T-helper 17 cell (primary cell): Measurements from ENCODE around the gene ECSCR. TPM values are rescaled to one million over a fixed set of nuclear protein-coding genes. Genes with fewer than 3 reads are reported as not detected.
"Not testable (repeated sequence)": the region's sequence is repeated elsewhere in the genome, so short reads cannot be mapped to it uniquely, and the experiment has no call there.

Source experiments
- ATAC-seq: fragments of 150-1000 bp; cut with Tn5 transposase; 2 replicates; pipeline ENCODE4 v1.10.0; 2021; ENCODE audit warnings: mild to moderate bottlenecking, moderate library complexity
- DNase-seq, 3 donors: peaks; one replicate each; pipeline versions ENCODE4 v3.0.0 to v3.0.0-alpha.2; 2020 to 2021
- H3K9me3 ChIP-seq: one replicate; pipeline ENCODE4 v1.7.0; 2013; ENCODE audit warnings: low read length, mild to moderate bottlenecking; ENCODE audit not compliant: control insufficient read depth, poor library complexity, severe bottlenecking
- H3K27ac Mint-ChIP-seq: one replicate; pipeline ENCODE4 v1.8.0; 2022; ENCODE audit warnings: mild to moderate bottlenecking, moderate library complexity, mixed read lengths
- H3K27me3 Mint-ChIP-seq: one replicate; pipeline ENCODE4 v1.8.0; 2022; ENCODE audit warnings: mixed read lengths
- H3K36me3 Mint-ChIP-seq: one replicate; pipeline ENCODE4 v1.8.0; 2022; ENCODE audit warnings: low read depth, mixed read lengths
- H3K4me1 Mint-ChIP-seq: one replicate; pipeline ENCODE4 v1.8.0; 2022; ENCODE audit warnings: mild to moderate bottlenecking, mixed read lengths
- H3K4me3 Mint-ChIP-seq: one replicate; pipeline ENCODE4 v1.8.0; 2022; ENCODE audit warnings: mild to moderate bottlenecking, moderate library complexity, mixed read lengths
- total RNA-seq, 4 donors: library from RNA in 2 of 4; stranded (reverse) in 2 of 4; gene quantifications; one replicate each; pipeline ENCODE4 v1.2.3 and lab custom pipeline; 2022 to 2026

ECSCR gene
- total RNA-seq (not detected), total RNA-seq (lab: John Stamatoyannopoulos, UW) (0 to 0.58 reads per million in 2 donors)

GRCh38 chr5:139462586-139463276, at the start of gene ECSCR:
Gene ECSCR (minus strand): TSS chr5:139462743. CDS start chr5:139462670, 73 bp downstream.
- ATAC-seq (no peak), DNase-seq (no peak)
- Mint-ChIP-seq H3K4me1 (peaks cover 17% of the 10 kb centered on the region), H3K4me3 (no peak within 1 kb of the TSS), H3K27me3 (no peaks in the 10 kb centered on the region), H3K27ac (peak within 1 kb of the TSS; percentile 98), H3K36me3 (no peaks in the 10 kb centered on the region)
- no peaks in the 10 kb centered on the region for H3K9me3 ChIP-seq

- ATAC-seq, H3K4me3 Mint-ChIP-seq, H3K27me3 Mint-ChIP-seq: not testable (repeated sequence)
Observed at GRCh38 chr5:139504722-139505121, 42.2 kb upstream of the ECSCR start.

GRCh38 chr5:139503879-139504278, 41.3 kb upstream of the ECSCR start:
- not testable (repeated sequence) for H3K4me1 Mint-ChIP-seq, DNase-seq, H3K36me3 Mint-ChIP-seq, H3K27ac Mint-ChIP-seq, H3K4me3 Mint-ChIP-seq, H3K27me3 Mint-ChIP-seq, ATAC-seq, H3K9me3 ChIP-seq

More at GRCh38 chr5:139504722-139505121, 42.2 kb upstream of the ECSCR start:
- not testable (repeated sequence) for H3K4me1 Mint-ChIP-seq, DNase-seq, H3K27ac Mint-ChIP-seq, H3K36me3 Mint-ChIP-seq, H3K9me3 ChIP-seq

- not testable (repeated sequence) for H3K4me1 Mint-ChIP-seq, H3K4me3 Mint-ChIP-seq, DNase-seq, H3K27ac Mint-ChIP-seq, H3K27me3 Mint-ChIP-seq, H3K36me3 Mint-ChIP-seq, H3K9me3 ChIP-seq, ATAC-seq
Observed at GRCh38 chr5:139503036-139503817, 40.7 kb upstream of the ECSCR start.

GRCh38 chr5:139501381-139501780, 38.8 kb upstream of the ECSCR start:
- no peak overlapping the region for H3K27ac Mint-ChIP-seq
- no peak for ATAC-seq
- H3K36me3 Mint-ChIP-seq, result no peaks in the 10 kb centered on the region
- H3K4me1 Mint-ChIP-seq, result no peaks in the 10 kb centered on the region
- no peak for DNase-seq
- no peaks in the 10 kb centered on the region for H3K27me3 Mint-ChIP-seq
- no peak overlapping the region for H3K4me3 Mint-ChIP-seq
- no peaks in the 10 kb centered on the region for H3K9me3 ChIP-seq

GRCh38 chr5:139495638-139496435, 33.3 kb upstream of the ECSCR start:
- H3K4me1 Mint-ChIP-seq, result peaks cover 6% of the 10 kb centered on the region
- H3K27ac Mint-ChIP-seq, result no peak overlapping the region
- H3K27me3 Mint-ChIP-seq, result no peaks in the 10 kb centered on the region
- H3K36me3 Mint-ChIP-seq, result no peaks in the 10 kb centered on the region
- ATAC-seq (no peak), DNase-seq (no peak)
- H3K9me3 ChIP-seq, result no peaks in the 10 kb centered on the region
- no peak overlapping the region for H3K4me3 Mint-ChIP-seq

GRCh38 chr5:139494832-139495231, 32.3 kb upstream of the ECSCR start:
- Mint-ChIP-seq H3K36me3 (no peaks in the 10 kb centered on the region), H3K27ac (no peak overlapping the region), H3K4me3 (no peak overlapping the region), H3K27me3 (no peaks in the 10 kb centered on the region), H3K4me1 (peaks cover 6% of the 10 kb centered on the region)
- H3K9me3 ChIP-seq, result no peaks in the 10 kb centered on the region
- no peak for ATAC-seq
- DNase-seq, result no peak

GRCh38 chr5:139494256-139494655, 31.7 kb upstream of the ECSCR start:
- no peak overlapping the region for H3K27ac Mint-ChIP-seq
- peaks cover 9% of the 10 kb centered on the region for H3K4me1 Mint-ChIP-seq
- H3K36me3 Mint-ChIP-seq, result no peaks in the 10 kb centered on the region
- H3K27me3 Mint-ChIP-seq, result no peaks in the 10 kb centered on the region
- no peak for DNase-seq
- H3K4me3 Mint-ChIP-seq, result no peak overlapping the region
- no peak for ATAC-seq
- no peaks in the 10 kb centered on the region for H3K9me3 ChIP-seq

- Mint-ChIP-seq H3K4me3 (no peak overlapping the region), H3K27ac (peak overlapping the region; percentile 59), H3K27me3 (no peaks in the 10 kb centered on the region), H3K36me3 (no peaks in the 10 kb centered on the region), H3K4me1 (peaks cover 13% of the 10 kb centered on the region)
- no peaks in the 10 kb centered on the region for H3K9me3 ChIP-seq
- ATAC-seq (no peak), DNase-seq (no peak)
Observed at GRCh38 chr5:139492700-139493192, 30.2 kb upstream of the ECSCR start.

- H3K4me3 Mint-ChIP-seq, result no peak overlapping the region
Observed at GRCh38 chr5:139488260-139488659, 25.7 kb upstream of the ECSCR start.

GRCh38 chr5:139486201-139486600, 23.7 kb upstream of the ECSCR start:
- no peak for DNase-seq
- Mint-ChIP-seq H3K27me3 (no peaks in the 10 kb centered on the region), H3K4me1 (peaks cover 18% of the 10 kb centered on the region), H3K4me3 (no peak overlapping the region), H3K36me3 (no peaks in the 10 kb centered on the region), H3K27ac (no peak overlapping the region)
- ATAC-seq, result no peak
- no peaks in the 10 kb centered on the region for H3K9me3 ChIP-seq

More at GRCh38 chr5:139488260-139488659, 25.7 kb upstream of the ECSCR start:
- peaks cover 13% of the 10 kb centered on the region for H3K4me1 Mint-ChIP-seq
- H3K9me3 ChIP-seq, result no peaks in the 10 kb centered on the region
- ATAC-seq (peak; percentile 36), DNase-seq (no peak)
- H3K36me3 Mint-ChIP-seq, result no peaks in the 10 kb centered on the region
- no peaks in the 10 kb centered on the region for H3K27me3 Mint-ChIP-seq
- peak overlapping the region; percentile 68 for H3K27ac Mint-ChIP-seq

- H3K27me3 Mint-ChIP-seq, H3K9me3 ChIP-seq, ATAC-seq, DNase-seq, H3K36me3 Mint-ChIP-seq: not testable (repeated sequence)
- peaks cover 31% of the 10 kb centered on the region for H3K4me1 Mint-ChIP-seq
- H3K4me3 Mint-ChIP-seq, result peak overlapping the region; percentile 96
- H3K27ac Mint-ChIP-seq, result peak overlapping the region; percentile 96
Observed at GRCh38 chr5:139482890-139483208, 20.3 kb upstream of the ECSCR start.
